HFFc6 (cell line): ENCODE measurements around the gene RASGRP2. TPM values are rescaled to one million over a fixed set of nuclear protein-coding genes. Genes with fewer than 3 reads are reported as not detected.

Experiments
- DNase-seq: peaks from one replicate; pipeline ENCODE4 v3.0.0-alpha.2; 2018
- H3K27ac Mint-ChIP-seq: 2 replicates; pipeline ENCODE4 v1.8.0; 2020; ENCODE audit warnings: mild to moderate bottlenecking, mixed read lengths
- H3K27me3 Mint-ChIP-seq: 2 replicates; pipeline ENCODE4 v1.8.0; 2021; ENCODE audit warnings: mild to moderate bottlenecking, moderate library complexity, mixed read lengths; ENCODE audit not compliant: insufficient read depth
- H3K36me3 Mint-ChIP-seq: 2 replicates; pipeline ENCODE4 v1.8.0; 2021; ENCODE audit warnings: low read depth, mixed read lengths
- H3K4me1 Mint-ChIP-seq: 2 replicates; pipeline ENCODE4 v1.8.0; 2020; ENCODE audit warnings: low read depth, mixed read lengths
- H3K4me3 Mint-ChIP-seq: 2 replicates; pipeline ENCODE4 v1.8.0; 2020; ENCODE audit warnings: mild to moderate bottlenecking, moderate library complexity, mixed read lengths
- H3K9me3 Mint-ChIP-seq: 2 replicates; pipeline ENCODE4 v1.8.0; 2020; ENCODE audit warnings: mild to moderate bottlenecking, mixed read lengths
- CTCF ChIP-seq: fragments of 200-600 bp; sonication (generic); IDR thresholded peaks from 2 replicates; pipeline ENCODE4 v1.5.0; 2021; ENCODE audit warnings: antibody characterized with exemption, mild to moderate bottlenecking
- total RNA-seq, 6 experiments: library from RNA; stranded (reverse); fragmentation: NEBNext Ultra II Directional; extraction: Animal tissue kit (Norgen Biotek cat#: 25700); gene quantifications; 2 replicates in 1 of 6; 3 replicates in 5 of 6; pipeline ENCODE4 v1.2.3, GENCODE V29; 2021

RASGRP2 gene
- total RNA-seq, 6 experiments from 2014 or later: 0.43 to 0.68 (median 0.48) TPM; not detected in 2

GRCh38 chr11:64762277-64762673, 18.3 kb upstream of the RASGRP2 start:
- DNase-seq: no peak
- peak overlapping the region; percentile 75 for H3K27ac Mint-ChIP-seq
- peak overlapping the region; percentile 28 for H3K4me3 Mint-ChIP-seq
- H3K9me3 Mint-ChIP-seq: no peaks in the 10 kb centered on the region
- H3K27me3 Mint-ChIP-seq: peaks cover 9% of the 10 kb centered on the region
- peaks cover 34% of the 10 kb centered on the region for H3K4me1 Mint-ChIP-seq
- TF ChIP-seq CTCF: no peak
- peaks cover 37% of the 10 kb centered on the region for H3K36me3 Mint-ChIP-seq

DNA sequence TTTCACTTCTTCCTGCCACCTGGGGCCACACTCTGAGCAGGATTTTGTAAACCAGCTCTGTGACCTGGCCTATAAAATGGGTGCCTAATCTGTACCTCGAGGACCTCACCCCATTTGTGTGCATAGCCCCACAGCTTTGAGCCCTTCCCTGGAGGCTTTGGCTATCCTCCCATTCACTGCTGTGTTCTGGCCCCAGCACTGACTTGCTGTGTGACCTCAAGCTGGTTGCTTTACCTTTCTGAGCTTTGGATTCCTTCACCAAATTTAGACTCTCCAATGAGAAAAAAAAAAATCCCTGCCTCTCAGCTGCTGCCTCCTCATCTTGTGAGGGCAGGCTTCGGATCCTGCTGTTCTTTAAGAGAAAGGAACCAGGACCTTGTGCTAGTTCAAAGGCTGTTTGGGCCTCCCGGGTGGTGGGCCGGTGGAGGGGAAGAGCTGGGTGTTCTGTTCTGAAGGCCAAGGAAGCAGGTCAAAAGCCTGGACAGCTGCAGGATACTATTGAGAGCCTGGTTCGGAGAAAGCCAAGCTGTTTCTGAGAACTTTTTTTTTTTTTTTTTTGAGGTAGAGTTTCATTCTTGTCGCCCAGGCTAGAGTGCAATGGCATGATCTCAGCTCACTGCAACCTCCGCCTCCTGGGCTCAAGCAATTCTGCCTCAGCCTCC, 16.9 kb upstream of the RASGRP2 start:
- peaks cover 33% of the 10 kb centered on the region for H3K36me3 Mint-ChIP-seq
- peaks cover 34% of the 10 kb centered on the region for H3K4me1 Mint-ChIP-seq
- H3K27ac Mint-ChIP-seq: peak overlapping the region; percentile 13; the same call in 1 of the 2 replicates
- no peak for DNase-seq
- H3K4me3 Mint-ChIP-seq: no peak overlapping the region
- H3K9me3 Mint-ChIP-seq: no peaks in the 10 kb centered on the region
- TF ChIP-seq CTCF: no peak
- H3K27me3 Mint-ChIP-seq: peaks cover 8% of the 10 kb centered on the region

- Mint-ChIP-seq H3K4me3 (no peak within 1 kb of the TSS), H3K9me3 (no peaks in the 10 kb centered on the region), H3K4me1 (peaks cover 30% of the 10 kb centered on the region), H3K27ac (no peak within 1 kb of the TSS; the same call in 1 of the 2 replicates), H3K27me3 (peaks cover 8% of the 10 kb centered on the region), H3K36me3 (peaks cover 28% of the 10 kb centered on the region)
- no peak for DNase-seq
- TF ChIP-seq CTCF: no peak
Observed at GRCh38 chr11:64759722-64760719, 16.1 kb upstream of the RASGRP2 start, which contains the start of gene PYGM. PYGM (minus strand) TSS chr11:64759974; CDS start chr11:64759898, 76 bp downstream.

DNA sequence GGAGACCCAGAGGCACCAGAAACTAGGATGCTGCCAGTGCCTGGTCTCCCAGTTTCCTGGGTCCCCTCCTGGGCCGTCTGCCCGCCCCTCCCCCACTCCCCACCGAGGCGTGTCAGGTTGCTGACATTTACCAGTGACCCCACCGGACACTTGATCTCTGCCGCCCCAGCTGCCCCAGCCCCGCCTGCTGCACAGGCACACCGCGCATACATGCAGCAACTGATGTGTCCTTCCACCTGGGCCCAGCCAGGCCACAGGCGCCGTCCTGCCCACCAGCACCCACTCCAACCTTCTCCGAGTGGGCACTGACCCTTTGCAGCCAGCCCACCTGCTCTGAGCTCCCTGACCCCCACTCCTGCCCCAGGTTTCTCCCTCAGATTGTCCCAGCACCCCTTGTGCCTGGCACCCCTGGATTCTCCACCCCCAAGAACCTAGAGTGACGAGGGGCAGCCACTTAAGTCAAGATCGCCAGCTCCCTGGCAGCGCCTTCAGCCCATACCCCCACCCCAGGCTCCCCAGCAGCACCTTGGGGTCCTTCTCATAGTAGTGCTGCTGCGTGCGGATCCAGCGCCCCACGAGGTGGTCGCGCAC, 15.3 kb upstream of the RASGRP2 start:
- H3K27ac Mint-ChIP-seq: no peak overlapping the region
- H3K4me3 Mint-ChIP-seq: no peak overlapping the region
- peaks cover 22% of the 10 kb centered on the region for H3K4me1 Mint-ChIP-seq

More for the DNA sequence above, 15.3 kb upstream of the RASGRP2 start:
- Mint-ChIP-seq H3K27me3 (peaks cover 8% of the 10 kb centered on the region), H3K9me3 (no peaks in the 10 kb centered on the region), H3K36me3 (peaks cover 20% of the 10 kb centered on the region)
- no peak for DNase-seq
- TF ChIP-seq CTCF: no peak
